GM10248 (cell line): ENCODE results near the gene BLOC1S5.
A peak's percentile ranks its signal among the peaks of the same experiment; 100 is the strongest.
"Not testable (repeated sequence)": the region's sequence is repeated elsewhere in the genome, so short reads cannot be mapped to it uniquely, and the experiment has no call there.

Experiments
- CTCF ChIA-PET: fragments of 300-600 bp; sonication (Branson Sonifier 250); formaldehyde crosslinking; extraction: SDS; loops from one replicate; lab custom pipeline; 2021; ENCODE audit warnings: antibody characterized with exemption; lab: Yijun Ruan, JAX
- POLR2A ChIA-PET: fragments of 350-650 bp; sonication (Branson Sonifier 250); formaldehyde crosslinking; extraction: SDS; loops from one replicate; lab custom pipeline; 2020; ENCODE audit warnings: antibody characterized with exemption; lab: Yijun Ruan, JAX
- DNase-seq: peaks from one replicate; pipeline ENCODE4 v3.0.0; 2012; ENCODE audit errors: extremely low spot score
- CTCF ChIP-seq: IDR thresholded peaks from 2 replicates; pipeline ENCODE4 v1.5.1; 2012; ENCODE audit warnings: mild to moderate bottlenecking, low read depth; ENCODE audit errors: extremely low read depth, missing control alignments, control extremely low read depth

Gene BLOC1S5

GRCh38 chr6:7996538-7997111 is 67.6 kb downstream of the BLOC1S5 start:
- CTCF ChIA-PET = interaction anchor here (0.8 to 6.1 kb wide), 4 partner anchors 10 to 275 kb away, joined by 3 to 29 read pairs (median 9); no protein-coding TSS in a partner anchor
- no peak for DNase-seq
- TF ChIP-seq CTCF = no peak
- POLR2A ChIA-PET = no interaction called here

- no peak for TF ChIP-seq CTCF
- ChIA-PET CTCF (interaction anchor here (2.2 to 6.1 kb wide), 3 partner anchors 13 to 272 kb away, joined by 12 to 29 read pairs (median 19); no protein-coding TSS in a partner anchor), POLR2A (no interaction called here)
- no peak for DNase-seq
These were observed 70.2 kb downstream of the BLOC1S5 start for GRCh38 chr6:7993952-7994351.

GRCh38 chr6:7993399-7993798 is 70.8 kb downstream of the BLOC1S5 start:
- POLR2A ChIA-PET = no interaction called here
- no peak for TF ChIP-seq CTCF

GRCh38 chr6:7992002-7992815 is 72.0 kb downstream of the BLOC1S5 start:
- peak; percentile 46 for TF ChIP-seq CTCF
- peak; percentile 66 for DNase-seq
- POLR2A ChIA-PET = no interaction called here
- CTCF ChIA-PET = interaction anchor here (0.7 to 6.1 kb wide), 24 partner anchors 9 to 292 kb away, joined by 3 to 29 read pairs (median 4); partner anchors contain the start of gene BMP6

More at GRCh38 chr6:7993399-7993798, 70.8 kb downstream of the BLOC1S5 start:
- CTCF ChIA-PET = interaction anchor here (1.5 to 6.1 kb wide), 6 partner anchors 13 to 272 kb away, joined by 6 to 29 read pairs (median 12); no protein-coding TSS in a partner anchor
- DNase-seq = no peak

- ChIA-PET CTCF (interaction anchor here (0.8 to 6.1 kb wide), 13 partner anchors 10 to 270 kb away, joined by 3 to 29 read pairs (median 4); partner anchors contain the start of gene BMP6), POLR2A (no interaction called here)
- no peak for DNase-seq
- no peak for TF ChIP-seq CTCF
These were observed 72.7 kb downstream of the BLOC1S5 start for GRCh38 chr6:7991536-7991935.

GRCh38 chr6:7986219-7986618 is 78.0 kb downstream of the BLOC1S5 start:
- ChIA-PET POLR2A (no interaction called here), CTCF (no interaction called here)
- TF ChIP-seq CTCF = no peak

GRCh38 chr6:7983967-7984366 is 80.2 kb downstream of the BLOC1S5 start:
- DNase-seq, CTCF ChIA-PET, POLR2A ChIA-PET: not testable (repeated sequence)

More at GRCh38 chr6:7986219-7986618, 78.0 kb downstream of the BLOC1S5 start:
- no peak for DNase-seq
